Left ventricle myocardium inferior (tissue), 1 donor: ENCODE data around the gene UCN. TPM values are rescaled to one million over a fixed set of nuclear protein-coding genes. Genes with fewer than 3 reads are reported as not detected.

Experiments
- DNase-seq: peaks from one replicate; pipeline ENCODE4 v3.0.0-alpha.2; 2020
- H3K27ac ChIP-seq: fragments of 200-600 bp; replicated peaks from 2 replicates; pipeline ENCODE4 v1.8.0; 2021
- H3K27me3 ChIP-seq: fragments of 200-600 bp; 2 replicates; pipeline ENCODE4 v1.8.0; 2021; ENCODE audit warnings: low read depth
- H3K36me3 ChIP-seq: fragments of 200-600 bp; 2 replicates; pipeline ENCODE4 v1.8.0; 2021
- H3K4me1 ChIP-seq: fragments of 200-600 bp; 2 replicates; pipeline ENCODE4 v1.8.0; 2021
- H3K4me3 ChIP-seq: fragments of 200-600 bp; 2 replicates; pipeline ENCODE4 v1.8.0; 2021; ENCODE audit warnings: mild to moderate bottlenecking, moderate library complexity
- H3K9me3 ChIP-seq: fragments of 200-600 bp; replicated peaks from 2 replicates; pipeline ENCODE4 v1.8.0; 2021
- intact Hi-C: fragments of 100-400 bp; cut with micrococcal nuclease; formaldehyde crosslinking; loops from one replicate; pipeline ENCODE4 v1.11.0; 2022
- total RNA-seq: library from RNA; stranded (reverse); fragmentation: NEBNext Ultra II Directional; extraction: Animal tissue kit (Norgen Biotek cat#: 25700); gene quantifications from one replicate; pipeline ENCODE4 v1.2.1, GENCODE V29; 2021
- TF ChIP-seq, protein P1 (sequence below): fragments of 200-600 bp; IDR thresholded peaks from 2 replicates; pipeline ENCODE4 v1.8.0; 2021; ENCODE audit warnings: antibody characterized with exemption, mild to moderate bottlenecking, borderline replicate concordance
- donor health status: DM: no; HTN: yes; CAD: no; lungs with severe emphysema.

Gene UCN
- total RNA-seq, 1 donor from 2014 or later = 1.5 TPM

DNA sequence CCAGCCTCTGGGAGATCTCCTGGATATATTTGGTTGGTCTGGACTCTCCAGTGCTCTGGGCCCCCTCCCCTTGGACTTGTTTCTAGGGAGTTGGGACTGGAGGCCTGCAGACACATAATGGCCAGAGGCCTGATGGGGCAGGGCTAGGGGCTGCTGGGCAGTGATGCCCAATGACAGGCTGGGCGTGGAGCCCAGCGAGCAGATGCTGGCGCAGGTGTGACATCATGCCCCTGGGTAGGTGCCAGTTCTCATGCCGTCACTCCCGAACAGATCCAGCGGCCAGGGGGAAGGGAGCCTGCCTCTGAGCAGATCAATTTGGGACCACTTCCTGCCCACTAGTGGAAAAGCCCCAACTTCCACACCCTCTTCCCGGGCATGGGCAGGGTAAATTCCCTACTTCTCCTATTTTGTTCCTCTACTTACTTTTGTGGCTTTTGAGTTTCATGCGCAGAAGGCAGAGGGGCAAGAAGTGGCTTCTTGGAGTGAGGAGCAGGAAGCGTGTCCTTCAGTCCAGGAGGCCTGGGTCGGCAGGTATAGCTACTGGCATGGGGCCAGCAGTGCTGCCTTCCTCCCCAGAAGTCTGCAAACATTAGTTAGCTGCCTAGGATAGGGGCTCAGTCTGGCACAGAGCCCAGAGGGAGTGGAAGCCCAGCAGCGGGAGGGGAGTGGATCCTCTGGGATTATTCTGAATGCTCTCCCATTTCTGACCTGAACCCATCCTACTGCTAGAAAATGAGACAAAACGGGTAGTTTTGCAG is 8.6 kb upstream of the UCN start:
- DNase-seq = no peak
- Histone ChIP-seq H3K27ac (no peak overlapping the region), H3K4me1 (peaks cover 21% of the 10 kb centered on the region), H3K9me3 (no peaks in the 10 kb centered on the region), H3K4me3 (no peak overlapping the region), H3K27me3 (no peaks in the 10 kb centered on the region), H3K36me3 (peaks cover under 1% of the 10 kb centered on the region)
- intact Hi-C loops = no loop called here
- TF ChIP-seq, protein P1, sequence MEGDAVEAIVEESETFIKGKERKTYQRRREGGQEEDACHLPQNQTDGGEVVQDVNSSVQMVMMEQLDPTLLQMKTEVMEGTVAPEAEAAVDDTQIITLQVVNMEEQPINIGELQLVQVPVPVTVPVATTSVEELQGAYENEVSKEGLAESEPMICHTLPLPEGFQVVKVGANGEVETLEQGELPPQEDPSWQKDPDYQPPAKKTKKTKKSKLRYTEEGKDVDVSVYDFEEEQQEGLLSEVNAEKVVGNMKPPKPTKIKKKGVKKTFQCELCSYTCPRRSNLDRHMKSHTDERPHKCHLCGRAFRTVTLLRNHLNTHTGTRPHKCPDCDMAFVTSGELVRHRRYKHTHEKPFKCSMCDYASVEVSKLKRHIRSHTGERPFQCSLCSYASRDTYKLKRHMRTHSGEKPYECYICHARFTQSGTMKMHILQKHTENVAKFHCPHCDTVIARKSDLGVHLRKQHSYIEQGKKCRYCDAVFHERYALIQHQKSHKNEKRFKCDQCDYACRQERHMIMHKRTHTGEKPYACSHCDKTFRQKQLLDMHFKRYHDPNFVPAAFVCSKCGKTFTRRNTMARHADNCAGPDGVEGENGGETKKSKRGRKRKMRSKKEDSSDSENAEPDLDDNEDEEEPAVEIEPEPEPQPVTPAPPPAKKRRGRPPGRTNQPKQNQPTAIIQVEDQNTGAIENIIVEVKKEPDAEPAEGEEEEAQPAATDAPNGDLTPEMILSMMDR = no peak

DNA sequence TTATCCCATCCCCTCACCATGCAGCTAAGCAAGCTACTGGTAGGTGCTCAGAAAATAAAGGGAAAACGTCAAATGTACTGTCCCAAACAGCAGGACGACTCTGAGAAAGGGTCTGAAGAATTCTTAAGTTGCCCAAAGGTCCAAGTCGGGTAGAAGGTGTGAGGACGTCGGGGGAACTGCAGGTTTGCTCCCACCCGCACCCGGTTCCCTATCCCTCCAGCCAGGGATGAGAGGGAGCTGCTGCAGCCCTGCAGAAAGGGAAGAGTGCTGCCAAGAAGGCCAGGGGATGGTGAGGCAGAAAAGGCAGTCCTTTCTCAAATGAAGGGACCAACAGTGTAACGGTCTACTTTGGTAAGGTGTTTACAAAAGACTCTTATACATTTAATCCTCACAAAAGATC is 6.9 kb upstream of the UCN start:
- H3K27me3 ChIP-seq = no peaks in the 10 kb centered on the region
- peaks cover 6% of the 10 kb centered on the region for H3K4me1 ChIP-seq
- H3K27ac ChIP-seq = no peak overlapping the region
- no peak overlapping the region for H3K4me3 ChIP-seq
- TF ChIP-seq, protein P1 = no peak
- H3K36me3 ChIP-seq = peaks cover 3% of the 10 kb centered on the region
- intact Hi-C loops = no loop called here
- H3K9me3 ChIP-seq = no peaks in the 10 kb centered on the region
- no peak for DNase-seq

GRCh38 chr2:27314709-27315108 is 6.5 kb upstream of the UCN start:
- DNase-seq = no peak
- Histone ChIP-seq H3K9me3 (no peaks in the 10 kb centered on the region), H3K36me3 (peaks cover 6% of the 10 kb centered on the region), H3K4me3 (no peak overlapping the region), H3K27ac (no peak overlapping the region), H3K4me1 (peaks cover 6% of the 10 kb centered on the region), H3K27me3 (no peaks in the 10 kb centered on the region)
- intact Hi-C loops = no loop called here
- TF ChIP-seq, protein P1 = no peak

DNA sequence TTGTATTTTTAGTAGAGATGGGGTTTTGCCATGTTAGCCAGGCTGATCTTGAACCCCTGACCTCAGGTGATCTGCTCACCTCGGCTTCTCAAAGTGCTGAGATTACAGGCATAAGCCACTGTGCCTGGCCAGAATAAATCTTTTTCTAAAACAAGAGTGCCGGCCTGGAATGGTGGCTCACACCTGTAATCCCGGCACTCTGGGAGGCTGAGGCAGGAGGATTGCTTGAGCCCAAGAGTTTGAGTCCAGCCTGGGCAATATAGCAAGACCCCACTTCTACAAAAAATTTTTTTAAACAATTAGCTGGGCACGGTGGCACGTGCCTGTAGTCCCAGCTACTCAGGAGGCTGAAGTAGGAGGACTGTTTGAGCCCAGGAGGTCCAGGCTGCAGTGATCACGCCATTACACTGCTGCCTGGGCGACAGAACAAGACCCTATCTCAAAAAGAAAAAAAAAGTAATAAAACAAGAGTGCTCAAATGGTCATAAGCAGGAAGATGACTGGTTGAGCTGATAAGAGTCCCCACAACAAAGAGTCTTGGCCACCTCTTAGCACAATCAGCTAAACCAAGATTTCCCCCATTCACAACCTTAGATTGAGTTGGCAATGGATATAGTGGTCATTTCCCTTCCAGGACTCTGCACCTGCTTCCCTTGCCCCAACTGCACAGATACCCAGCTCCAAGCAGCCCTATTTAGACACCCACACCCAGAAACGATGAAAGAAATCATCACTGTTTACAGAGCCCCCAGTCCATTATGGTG is 5.8 kb upstream of the UCN start:
- intact Hi-C loops = no loop called here
- DNase-seq = no peak
- no peaks in the 10 kb centered on the region for H3K9me3 ChIP-seq
- TF ChIP-seq, protein P1 = no peak
- no peak overlapping the region for H3K4me3 ChIP-seq
- no peak overlapping the region for H3K27ac ChIP-seq
- H3K4me1 ChIP-seq = peaks cover 6% of the 10 kb centered on the region
- H3K36me3 ChIP-seq = peaks cover 12% of the 10 kb centered on the region
- no peaks in the 10 kb centered on the region for H3K27me3 ChIP-seq

DNA sequence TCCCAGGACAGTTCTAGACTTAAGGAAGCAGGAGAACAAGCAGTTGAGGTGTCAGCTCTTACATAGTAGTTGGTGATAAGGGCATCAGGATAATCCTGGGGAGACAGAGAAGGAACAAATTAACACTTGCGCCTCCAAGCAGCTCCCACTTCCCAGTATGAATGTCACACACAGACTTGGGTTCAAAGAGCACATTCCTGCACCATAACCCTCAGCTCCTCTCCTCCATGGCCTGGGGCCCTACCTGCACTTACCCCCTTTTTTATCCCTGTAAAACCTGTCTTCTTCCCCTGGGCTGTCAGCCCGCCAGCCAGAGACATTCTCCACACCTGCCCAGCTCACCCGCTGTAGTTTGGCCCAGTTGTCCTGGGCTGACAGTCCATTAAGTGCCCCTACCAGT is 3.9 kb upstream of the UCN start:
- intact Hi-C loops = no loop called here
- Histone ChIP-seq H3K4me3 (no peak overlapping the region), H3K4me1 (peaks cover 24% of the 10 kb centered on the region), H3K27ac (no peak overlapping the region), H3K36me3 (peaks cover 31% of the 10 kb centered on the region), H3K27me3 (peaks cover 18% of the 10 kb centered on the region), H3K9me3 (no peaks in the 10 kb centered on the region)
- TF ChIP-seq, protein P1 = no peak
- DNase-seq = no peak
